OCI-M2 (cell line): ENCODE measurements around the gene FANCG.

Experiments
- DNase-seq: peaks from one replicate; lab custom pipeline; 2025; ENCODE audit not compliant: unreplicated experiment; lab: John Stamatoyannopoulos, UW

The FANCG gene

GRCh38 chr9:35079426-35080341 lies at the start of gene FANCG:
FANCG (minus strand) TSS chr9:35079942; CDS start chr9:35079524, 418 bp downstream.
- DNase-seq, result peak; percentile 35

- DNase-seq, result peak; percentile 22
Measured at GRCh38 chr9:35116898-35117551, 37.3 kb upstream of the FANCG start.

- DNase-seq, result no peak
Measured at GRCh38 chr9:35116539-35116897, 36.8 kb upstream of the FANCG start.

- peak; percentile 88 for DNase-seq
Measured at GRCh38 chr9:35115680-35116538, 36.2 kb upstream of the FANCG start, which contains the start of gene ATOSB. ATOSB (minus strand) TSS chr9:35115862; CDS start chr9:35108274, 7,588 bp downstream.

GRCh38 chr9:35114840-35115628 lies 35.3 kb upstream of the FANCG start:
- DNase-seq, result no peak

- DNase-seq, result peak; percentile 51
Measured at GRCh38 chr9:35114113-35114839, 34.5 kb upstream of the FANCG start.

- no peak for DNase-seq
Measured at GRCh38 chr9:35112257-35113020, 32.7 kb upstream of the FANCG start.

GRCh38 chr9:35111001-35111933 lies 31.5 kb upstream of the FANCG start:
- peak; percentile 59 for DNase-seq

GRCh38 chr9:35110327-35110761 lies 30.6 kb upstream of the FANCG start:
- no peak for DNase-seq

- peak; percentile 70 for DNase-seq
Measured at GRCh38 chr9:35108946-35109575, 29.3 kb upstream of the FANCG start.

- DNase-seq, result no peak
Measured at GRCh38 chr9:35108461-35108860, 28.7 kb upstream of the FANCG start.

- DNase-seq, result no peak
Measured at GRCh38 chr9:35107297-35108290, 27.9 kb upstream of the FANCG start.

- DNase-seq, result no peak
Measured at GRCh38 chr9:35106343-35106730, 26.6 kb upstream of the FANCG start.

- DNase-seq, result no peak
Measured at GRCh38 chr9:35105571-35106342, 26.0 kb upstream of the FANCG start.

GRCh38 chr9:35105126-35105525 lies 25.4 kb upstream of the FANCG start:
- no peak for DNase-seq
